ENCODE results near the gene MMP24OS. TPM values are rescaled to one million over a fixed set of nuclear protein-coding genes. Genes with fewer than 3 reads are reported as not detected.

The MMP24OS gene
- total RNA-seq, 2 experiments from 2014 or later = 27.2 to 27.4 TPM

DNA sequence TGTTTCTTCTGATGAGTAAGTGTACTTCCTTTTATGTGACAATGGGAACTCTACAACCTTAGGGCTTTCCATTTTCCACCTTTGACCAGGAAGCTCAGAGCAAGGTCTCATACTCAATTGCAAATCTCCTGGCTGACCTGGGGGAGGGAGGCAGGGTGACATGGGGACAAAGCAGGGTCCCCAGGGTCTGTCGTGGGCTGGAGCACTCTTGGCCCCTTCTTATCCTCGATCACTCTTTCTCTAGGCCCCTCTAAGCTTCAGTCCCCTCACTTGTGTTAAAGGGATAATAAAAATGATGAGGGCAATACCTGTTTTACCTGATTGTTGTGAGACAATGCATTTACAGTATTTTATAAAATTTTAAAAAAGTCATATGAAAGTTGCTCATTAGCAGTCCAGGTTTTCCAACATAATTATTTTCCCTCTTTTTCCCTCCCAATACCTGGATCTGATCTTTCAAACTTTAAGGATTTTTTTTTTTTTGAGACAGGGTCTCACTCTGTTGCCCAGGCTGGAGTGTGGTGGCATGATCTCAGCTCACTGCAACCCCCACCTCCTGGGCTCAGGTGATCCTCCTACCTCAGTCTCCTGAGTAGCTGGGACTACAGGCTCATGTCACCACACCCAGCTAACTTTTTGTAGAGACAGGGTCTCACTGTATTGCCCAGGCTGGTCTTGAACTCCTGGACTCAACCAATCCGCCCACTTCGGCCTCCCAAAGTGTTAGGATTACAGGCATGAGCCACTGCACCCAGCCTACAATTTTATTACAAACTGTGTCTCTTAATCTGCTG is 22.7 kb upstream of the MMP24OS start:
- H3K4me3 Mint-ChIP-seq = no peak overlapping the region
- no peak for DNase-seq
- no peak overlapping the region for H3K27ac Mint-ChIP-seq

DNA sequence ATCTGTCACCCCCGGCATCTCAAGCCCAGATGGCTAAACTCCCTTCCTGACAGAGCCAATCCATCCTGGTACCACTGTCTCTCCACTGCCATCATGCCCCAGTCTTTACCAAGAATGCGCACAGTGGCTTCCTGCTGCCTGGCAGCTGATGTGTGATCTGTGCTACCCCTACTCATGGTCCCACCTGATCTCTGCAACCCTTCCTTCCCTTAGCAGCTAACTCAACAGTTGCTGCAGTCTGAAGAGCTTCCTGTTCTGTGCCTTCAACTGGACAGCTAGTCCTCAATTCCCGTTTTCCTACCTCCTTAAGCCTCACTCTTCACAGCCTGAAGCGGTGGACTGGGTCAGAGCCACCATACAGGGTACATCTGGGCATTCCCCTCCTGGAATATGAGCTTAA is 21.9 kb upstream of the MMP24OS start:
- no peak for DNase-seq
- Mint-ChIP-seq H3K4me3 (no peak overlapping the region), H3K36me3 (no peaks in the 10 kb centered on the region), H3K27me3 (no peaks in the 10 kb centered on the region), H3K4me1 (peaks cover 13% of the 10 kb centered on the region), H3K9me3 (no peaks in the 10 kb centered on the region), H3K27ac (no peak overlapping the region)

More for the DNA sequence above, 22.7 kb upstream of the MMP24OS start:
- Mint-ChIP-seq H3K36me3 (no peaks in the 10 kb centered on the region), H3K27me3 (no peaks in the 10 kb centered on the region), H3K9me3 (no peaks in the 10 kb centered on the region), H3K4me1 (peaks cover 22% of the 10 kb centered on the region)

DNA sequence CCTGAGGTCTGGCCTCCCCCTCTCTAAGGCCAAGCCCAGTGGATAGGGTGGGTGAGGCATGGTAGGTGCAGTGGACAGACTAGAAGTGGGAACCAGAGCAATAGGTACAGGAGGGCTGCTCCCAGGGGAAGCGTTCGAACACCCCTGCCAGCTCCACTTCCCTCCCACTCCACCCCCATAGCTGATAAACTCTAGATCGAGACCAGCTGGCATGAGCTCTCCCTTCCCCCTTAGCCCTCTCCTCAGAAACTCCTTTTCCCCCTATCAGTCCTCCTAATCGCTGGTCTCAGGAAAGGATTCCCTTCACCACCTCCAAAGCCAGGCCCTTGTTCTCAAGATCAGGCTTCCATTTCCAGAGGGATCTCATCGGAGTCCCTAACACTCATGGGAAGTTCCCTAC is 20.3 kb upstream of the MMP24OS start:
- H3K27me3 Mint-ChIP-seq = no peaks in the 10 kb centered on the region
- no peak overlapping the region for H3K4me3 Mint-ChIP-seq
- H3K9me3 Mint-ChIP-seq = no peaks in the 10 kb centered on the region
- H3K36me3 Mint-ChIP-seq = no peaks in the 10 kb centered on the region
- no peak overlapping the region for H3K27ac Mint-ChIP-seq
- no peak for DNase-seq
- peaks cover 9% of the 10 kb centered on the region for H3K4me1 Mint-ChIP-seq

DNA sequence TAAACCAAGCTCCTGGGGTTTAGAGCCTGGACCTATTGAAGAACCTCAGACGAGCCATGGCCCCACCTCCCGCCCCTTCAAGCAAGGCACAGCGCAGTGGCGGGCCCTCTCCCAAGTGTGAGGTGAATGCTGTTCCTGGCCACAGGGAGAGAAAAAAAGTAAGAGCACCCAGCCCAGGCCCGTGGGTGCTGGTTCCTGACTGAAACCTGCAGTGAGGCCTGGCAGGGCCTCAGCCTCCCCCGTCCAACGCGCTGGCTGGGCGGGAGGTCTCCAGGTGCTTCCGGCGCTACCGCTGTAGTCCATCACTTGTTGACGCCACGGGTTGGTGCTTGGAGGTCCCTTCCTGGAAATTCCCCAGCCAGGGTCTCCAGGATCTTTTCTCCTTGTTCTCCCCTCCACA is 19.8 kb upstream of the MMP24OS start:
- Mint-ChIP-seq H3K4me3 (no peak overlapping the region), H3K36me3 (no peaks in the 10 kb centered on the region), H3K27ac (no peak overlapping the region), H3K4me1 (peaks cover 4% of the 10 kb centered on the region), H3K27me3 (no peaks in the 10 kb centered on the region), H3K9me3 (no peaks in the 10 kb centered on the region)
- no peak for DNase-seq

DNA sequence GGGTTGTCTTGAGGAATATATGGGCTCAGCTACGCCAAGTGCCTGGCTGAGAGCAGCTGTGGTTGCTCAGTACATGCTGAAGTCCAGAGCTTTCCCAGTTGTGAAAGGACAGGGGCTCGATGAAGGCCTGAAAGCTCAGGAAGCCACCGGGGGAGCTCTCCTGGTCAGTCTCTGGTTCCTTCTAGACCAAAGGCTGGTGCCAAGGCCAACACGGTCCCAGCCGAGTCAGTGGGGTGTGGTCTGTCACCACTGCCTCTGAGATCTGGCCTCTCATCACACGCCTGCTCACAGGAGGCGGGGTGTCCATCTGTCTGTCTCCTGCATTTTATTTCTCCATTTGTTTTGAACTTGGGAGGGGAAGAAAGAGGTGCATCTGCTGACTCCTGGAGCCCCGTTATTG is 19.2 kb upstream of the MMP24OS start:
- Mint-ChIP-seq H3K9me3 (no peaks in the 10 kb centered on the region), H3K27me3 (no peaks in the 10 kb centered on the region), H3K4me3 (no peak overlapping the region), H3K36me3 (no peaks in the 10 kb centered on the region), H3K27ac (no peak overlapping the region), H3K4me1 (no peaks in the 10 kb centered on the region)
- DNase-seq = no peak

DNA sequence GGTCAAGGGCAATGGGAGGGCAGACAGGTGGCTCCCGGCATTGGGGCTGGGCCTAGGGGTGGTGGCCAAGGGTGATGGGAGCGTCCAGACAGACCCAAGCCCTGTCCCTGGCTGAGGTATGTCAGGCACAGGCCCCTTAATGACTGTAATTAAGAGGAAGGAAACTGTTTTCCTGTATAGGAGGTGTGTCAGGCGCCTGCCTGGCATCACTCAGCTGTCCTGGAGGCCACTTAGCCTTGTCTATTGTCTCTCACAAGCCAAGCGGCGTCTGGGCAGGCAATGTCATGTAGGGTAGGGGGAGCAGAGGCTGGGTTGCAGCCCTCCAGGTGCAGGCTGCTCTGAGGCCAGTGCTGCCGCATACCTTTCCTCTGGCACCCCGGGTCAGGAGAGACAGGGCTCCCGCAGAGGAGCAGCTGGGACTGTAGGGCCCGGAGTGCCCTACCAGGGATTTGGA is 18.2 kb upstream of the MMP24OS start:
- Mint-ChIP-seq H3K4me1 (no peaks in the 10 kb centered on the region), H3K27ac (no peak overlapping the region), H3K36me3 (no peaks in the 10 kb centered on the region), H3K9me3 (no peaks in the 10 kb centered on the region), H3K4me3 (no peak overlapping the region), H3K27me3 (no peaks in the 10 kb centered on the region)
- DNase-seq = no peak

DNA sequence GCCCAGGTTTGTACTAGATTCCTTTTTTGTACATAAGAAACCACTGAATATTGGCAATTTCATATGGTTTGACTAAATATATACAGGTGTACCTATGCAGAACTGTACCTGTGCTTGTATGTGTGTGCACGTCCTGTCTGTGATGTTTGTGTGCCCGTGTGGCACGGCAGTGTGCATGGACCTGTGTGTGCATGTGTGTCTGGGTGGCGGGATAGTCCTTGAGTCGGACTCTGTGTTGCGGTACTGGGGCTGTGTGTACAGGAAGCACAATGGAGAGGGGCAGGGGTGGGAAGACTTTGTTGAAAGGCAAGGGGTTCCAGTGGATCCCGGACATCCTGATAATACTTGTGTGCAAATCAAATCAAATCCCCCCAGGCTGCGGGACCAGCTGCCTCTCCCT is 17.8 kb upstream of the MMP24OS start:
- H3K36me3 Mint-ChIP-seq = no peaks in the 10 kb centered on the region
- no peaks in the 10 kb centered on the region for H3K4me1 Mint-ChIP-seq
- no peaks in the 10 kb centered on the region for H3K27me3 Mint-ChIP-seq
- no peak overlapping the region for H3K4me3 Mint-ChIP-seq
- no peak for DNase-seq
- no peaks in the 10 kb centered on the region for H3K9me3 Mint-ChIP-seq
- H3K27ac Mint-ChIP-seq = no peak overlapping the region

DNA sequence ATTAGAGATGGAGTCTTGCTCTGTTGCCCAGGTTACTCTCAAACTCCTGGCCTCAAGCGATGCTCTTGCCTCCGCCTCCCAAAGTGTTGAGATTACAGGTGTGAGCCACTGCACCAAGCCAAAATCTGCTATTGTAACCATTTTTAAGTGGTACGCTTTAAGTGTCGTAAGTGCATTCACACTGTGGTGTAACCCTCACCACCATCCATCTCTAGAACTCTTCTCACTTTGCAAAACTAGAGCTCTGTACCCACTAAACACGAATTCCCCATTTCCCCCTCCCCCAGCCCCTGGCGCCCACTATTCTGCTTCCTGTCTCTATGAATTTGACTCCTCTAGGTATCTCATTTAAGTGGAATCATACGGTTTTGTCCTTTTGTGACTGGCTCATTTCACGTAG is 17.1 kb upstream of the MMP24OS start:
- Mint-ChIP-seq H3K36me3 (no peaks in the 10 kb centered on the region), H3K27me3 (no peaks in the 10 kb centered on the region), H3K4me1 (no peaks in the 10 kb centered on the region), H3K27ac (no peak overlapping the region), H3K9me3 (no peaks in the 10 kb centered on the region), H3K4me3 (no peak overlapping the region)
- DNase-seq = no peak

DNA sequence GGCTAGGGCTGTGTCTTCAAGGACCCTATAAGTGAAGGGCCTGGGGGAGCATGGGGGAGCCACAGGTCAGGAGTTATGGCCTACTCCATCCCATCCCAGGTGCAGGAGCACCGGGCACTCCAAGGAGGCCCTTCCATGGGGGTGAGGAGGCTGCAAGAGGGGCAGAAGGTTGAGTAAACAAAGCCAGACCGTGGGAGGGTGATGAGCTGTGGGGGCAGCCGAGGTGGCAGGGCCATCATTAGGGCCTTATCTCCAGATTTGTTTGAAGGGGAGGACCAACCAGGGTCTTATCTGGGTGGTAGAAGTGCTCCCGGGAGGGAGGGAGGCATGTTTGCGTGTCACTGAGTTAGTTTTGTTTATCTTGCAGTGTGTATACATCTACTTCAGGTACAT is 16.4 kb upstream of the MMP24OS start:
- DNase-seq = no peak
- Mint-ChIP-seq H3K9me3 (no peaks in the 10 kb centered on the region), H3K4me3 (no peak overlapping the region), H3K27me3 (no peaks in the 10 kb centered on the region), H3K4me1 (no peaks in the 10 kb centered on the region), H3K36me3 (no peaks in the 10 kb centered on the region), H3K27ac (no peak overlapping the region)

DNA sequence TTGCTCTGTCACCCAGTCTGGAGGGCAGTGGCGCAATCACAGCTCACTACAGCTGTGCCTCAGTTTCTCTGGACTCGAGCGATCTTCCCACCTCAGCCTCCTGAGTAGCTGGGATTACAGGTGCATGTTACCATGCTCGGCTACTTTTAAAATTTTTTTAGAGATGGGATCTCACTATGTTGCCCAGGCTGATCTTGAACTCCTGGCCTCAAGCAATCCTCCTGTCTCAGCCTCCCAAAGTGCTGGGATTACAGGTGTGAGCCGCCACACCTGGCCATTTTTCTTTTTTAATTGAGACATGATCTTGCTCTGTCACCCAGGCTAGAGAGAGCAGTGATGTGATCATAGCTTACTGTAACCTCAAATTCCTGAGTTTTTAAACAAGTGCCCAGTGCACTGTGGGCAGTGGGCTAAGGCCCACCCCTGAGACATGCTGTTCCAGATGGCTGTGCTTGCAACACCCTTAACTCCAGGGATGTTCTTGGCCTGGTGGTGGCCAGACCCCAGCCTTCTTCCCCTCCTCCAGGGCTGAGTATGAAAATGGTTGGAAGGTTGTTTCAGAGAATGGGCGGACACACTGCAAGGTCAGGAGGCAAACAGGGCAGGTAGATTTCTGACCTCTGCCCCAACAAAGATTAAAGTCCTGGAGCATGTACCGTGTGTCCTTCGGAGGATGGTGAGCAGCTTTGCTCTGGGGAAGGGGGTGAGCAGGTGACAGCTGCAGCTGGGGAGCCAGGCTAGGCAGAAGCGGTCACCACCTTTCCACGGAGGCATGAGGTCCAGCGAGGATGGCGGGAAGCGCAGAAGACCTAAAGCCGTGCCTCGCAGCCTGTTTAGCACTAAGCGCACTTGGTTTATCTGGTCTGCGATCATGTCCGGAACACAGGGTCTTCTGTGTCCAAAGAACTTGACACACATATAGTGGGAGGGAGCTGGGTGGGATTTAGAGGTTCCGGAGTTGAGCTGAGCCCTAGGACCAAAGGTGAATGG is 15.7 kb upstream of the MMP24OS start:
- no peak for DNase-seq
- Mint-ChIP-seq H3K4me1 (no peaks in the 10 kb centered on the region), H3K9me3 (no peaks in the 10 kb centered on the region), H3K4me3 (no peak overlapping the region), H3K27me3 (no peaks in the 10 kb centered on the region), H3K36me3 (no peaks in the 10 kb centered on the region), H3K27ac (no peak overlapping the region)

DNA sequence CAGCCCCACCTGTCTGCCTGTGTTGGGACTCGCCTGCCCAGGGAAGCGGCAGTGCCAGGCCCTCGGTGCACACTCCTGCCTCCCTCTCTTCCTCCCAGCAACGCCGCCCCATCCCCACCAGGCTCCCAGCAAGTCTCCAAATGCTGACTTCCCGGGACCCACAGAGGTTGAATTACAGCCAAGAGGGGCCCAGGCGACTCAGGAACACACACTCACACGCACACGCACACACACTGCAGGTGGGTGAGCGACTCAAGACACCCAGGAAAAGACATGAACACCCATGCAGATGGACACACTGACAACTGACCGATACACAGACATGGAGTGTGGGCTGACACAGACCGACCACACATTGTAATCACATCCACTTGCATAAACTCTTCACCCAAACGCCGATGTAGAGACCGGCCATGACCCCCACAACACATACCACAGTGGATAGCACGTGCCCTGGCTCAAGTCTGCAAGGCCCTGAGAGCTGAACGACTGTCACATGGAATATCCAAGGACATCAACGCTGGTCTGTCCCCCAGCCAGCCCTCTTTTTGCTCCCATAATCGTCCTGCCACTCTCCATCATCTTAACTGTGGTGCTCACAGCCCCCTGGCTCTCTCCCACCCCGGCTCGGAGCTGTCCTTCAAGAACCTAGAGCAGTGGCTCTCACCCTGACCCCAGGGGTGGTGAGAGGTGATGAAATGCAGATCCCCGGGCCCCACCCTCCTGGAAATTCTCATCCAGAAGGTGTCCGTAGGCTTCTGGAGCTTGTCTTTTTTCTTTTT is 14.8 kb upstream of the MMP24OS start:
- no peaks in the 10 kb centered on the region for H3K36me3 Mint-ChIP-seq
- H3K4me3 Mint-ChIP-seq = no peak overlapping the region
- no peak overlapping the region for H3K27ac Mint-ChIP-seq
- no peaks in the 10 kb centered on the region for H3K27me3 Mint-ChIP-seq
- no peaks in the 10 kb centered on the region for H3K4me1 Mint-ChIP-seq
- no peak for DNase-seq
- no peaks in the 10 kb centered on the region for H3K9me3 Mint-ChIP-seq

DNA sequence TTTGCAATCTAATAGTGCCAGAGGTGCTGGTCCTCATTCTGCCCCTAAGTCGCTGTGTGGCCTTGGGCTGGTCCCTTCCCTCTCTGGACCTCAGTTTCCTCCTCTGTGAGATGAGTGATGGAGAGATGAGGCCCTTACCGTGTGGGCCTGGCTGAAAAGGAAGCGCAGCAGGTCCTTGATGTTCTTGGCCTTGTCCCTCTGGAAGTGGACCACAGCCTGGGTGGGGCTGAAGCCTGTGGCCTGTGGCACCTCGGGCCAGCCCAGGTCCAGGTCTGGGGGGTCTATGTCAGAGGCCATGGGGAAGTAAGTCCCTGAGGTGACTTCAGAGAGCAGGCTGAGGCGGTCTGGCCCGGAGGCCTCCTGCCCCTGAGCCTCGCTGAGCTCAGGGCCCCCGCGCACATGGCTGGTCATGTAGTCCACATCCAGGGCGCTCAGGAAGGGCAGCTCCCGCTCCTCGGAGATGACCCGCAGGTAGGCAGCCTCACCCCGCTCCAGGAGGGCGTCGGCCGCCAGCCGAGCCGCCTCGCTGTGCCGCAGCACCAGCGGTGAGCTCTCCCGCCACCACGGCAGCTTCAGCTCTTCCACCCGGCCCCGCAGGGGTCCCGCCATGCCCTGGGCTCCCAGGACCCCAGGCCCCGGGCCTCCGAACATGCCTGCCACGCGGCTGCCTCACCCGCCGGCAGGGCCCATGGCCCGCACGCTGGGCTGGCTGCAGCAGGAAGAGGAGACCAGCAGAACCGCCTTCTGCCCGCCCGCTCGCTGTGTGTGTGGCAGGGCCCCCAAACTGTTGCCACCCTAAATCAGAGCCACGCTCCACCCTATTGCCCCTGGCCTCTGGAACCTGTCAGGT is 14.0 kb upstream of the MMP24OS start, which contains the start of gene FAM83C:
FAM83C (minus strand) TSS at position 772 of the 850 bp plus-strand sequence; CDS start at position 651, 121 bp downstream.
- no peaks in the 10 kb centered on the region for H3K4me1 Mint-ChIP-seq
- no peak within 1 kb of the TSS for H3K4me3 Mint-ChIP-seq
- H3K27ac Mint-ChIP-seq = no peak within 1 kb of the TSS

DNA sequence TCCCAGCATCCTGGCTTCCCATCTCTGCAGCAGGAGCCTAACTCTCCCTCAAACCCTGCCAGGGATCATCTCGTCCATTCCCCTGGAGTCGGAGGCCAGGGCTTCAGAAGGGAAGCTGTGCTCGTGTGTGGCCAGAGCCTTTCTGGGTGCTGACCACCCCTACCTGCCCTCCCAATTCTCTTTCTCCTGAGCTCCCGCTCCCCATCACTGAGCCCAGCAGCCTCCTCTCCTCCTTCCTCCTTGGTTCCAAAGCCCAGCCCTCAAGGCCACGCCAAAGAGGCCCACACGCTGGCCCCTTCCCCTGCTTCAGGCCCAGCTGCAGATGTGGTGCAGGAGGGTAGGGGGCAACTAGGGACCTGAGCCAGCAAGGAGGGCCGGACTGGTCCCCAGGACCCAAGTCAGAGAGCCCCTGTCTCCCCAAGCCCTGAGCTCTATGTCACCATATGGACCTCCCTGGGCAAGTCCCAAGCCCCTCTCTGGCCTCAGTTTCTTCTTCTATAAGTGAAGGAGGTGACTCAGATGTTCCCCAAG is 13.0 kb upstream of the MMP24OS start:
- no peak overlapping the region for H3K4me3 Mint-ChIP-seq
- no peaks in the 10 kb centered on the region for H3K36me3 Mint-ChIP-seq
- no peaks in the 10 kb centered on the region for H3K4me1 Mint-ChIP-seq
- no peak overlapping the region for H3K27ac Mint-ChIP-seq
- no peak for DNase-seq
- H3K9me3 Mint-ChIP-seq = no peaks in the 10 kb centered on the region
- no peaks in the 10 kb centered on the region for H3K27me3 Mint-ChIP-seq

More for the DNA sequence above, 14.0 kb upstream of the MMP24OS start, which contains the start of gene FAM83C:
- DNase-seq = no peak
- H3K36me3 Mint-ChIP-seq = no peaks in the 10 kb centered on the region
- no peaks in the 10 kb centered on the region for H3K27me3 Mint-ChIP-seq
- no peaks in the 10 kb centered on the region for H3K9me3 Mint-ChIP-seq
